Panc1 (cell line): ENCODE measurements around the gene MFAP4. TPM values are rescaled to one million over a fixed set of nuclear protein-coding genes. Genes with fewer than 3 reads are reported as not detected.

Source experiments
- ATAC-seq: fragments of 200-7000 bp; cut with Tn5 transposase; 2 replicates; pipeline ENCODE4 v1.9.1; 2020; ENCODE audit warnings: mild to moderate bottlenecking, moderate library complexity
- BruUV-seq: library from RNA; stranded (reverse); fragments of 400-500 nt; replicated peaks from 2 replicates; lab custom pipeline; 2021; lab: Mats Ljungman, UMichigan
- CTCF ChIA-PET: fragments of 300-600 bp; sonication (Branson Sonifier 250); formaldehyde crosslinking; loops from one replicate; lab custom pipeline; 2022; ENCODE audit warnings: antibody characterized with exemption; lab: Charles Lee
- POLR2A ChIA-PET: fragments of 300-600 bp; sonication (Branson Sonifier 250); formaldehyde crosslinking; loops from one replicate; lab custom pipeline; 2022; ENCODE audit warnings: antibody characterized with exemption; lab: Charles Lee
- DNase-seq: peaks from one replicate; pipeline ENCODE4 v3.0.0-alpha.2; 2010; ENCODE audit warnings: low read depth, low spot score
- H3K27ac ChIP-seq: 2 replicates; pipeline ENCODE4 v1.5.1; 2011; ENCODE audit warnings: mild to moderate bottlenecking, low read length, inconsistent platforms
- H3K27me3 ChIP-seq: fragments of 200-500 bp; sonication (Bioruptor generic); 2 replicates; pipeline ENCODE4 v1.6.0; 2014; ENCODE audit warnings: low read length, inconsistent platforms; ENCODE audit not compliant: control insufficient read depth, insufficient read depth
- H3K36me3 ChIP-seq: fragments of 200-500 bp; sonication (Bioruptor generic); 2 replicates; pipeline ENCODE4 v1.5.1; 2014; ENCODE audit warnings: inconsistent platforms, mild to moderate bottlenecking, low read length, moderate library complexity; ENCODE audit not compliant: control insufficient read depth, insufficient read depth
- H3K4me1 ChIP-seq: 2 replicates; pipeline ENCODE4 v1.5.1; 2011; ENCODE audit warnings: inconsistent platforms, mild to moderate bottlenecking, low read length, moderate library complexity; ENCODE audit not compliant: control insufficient read depth, insufficient read depth
- H3K4me3 ChIP-seq, 2 experiments: 2 replicates each; pipeline ENCODE4 v1.5.1; 2011 to 2012; ENCODE audit warnings: low read depth in 2 of 2, low read length in 2 of 2, mild to moderate bottlenecking in 2 of 2, inconsistent platforms in 1 of 2, moderate library complexity in 1 of 2
- H3K9me3 ChIP-seq: fragments of 200-500 bp; sonication (Bioruptor generic); 2 replicates; pipeline ENCODE4 v1.5.1; 2014; ENCODE audit warnings: low read depth, mild to moderate bottlenecking, inconsistent platforms, low read length, moderate library complexity; ENCODE audit not compliant: control insufficient read depth, insufficient read depth
- CTCF ChIP-seq: fragments of 450-650 bp; IDR thresholded peaks from 2 replicates; pipeline ENCODE4 v1.5.1; 2017; ENCODE audit warnings: mild to moderate bottlenecking
- POLR2AphosphoS5 ChIP-seq: IDR thresholded peaks from 2 replicates; pipeline ENCODE4 v1.6.1; 2012; ENCODE audit warnings: mild to moderate bottlenecking, low read depth, low read length, moderate library complexity
- REST ChIP-seq, 2 experiments: IDR thresholded peaks; 2 replicates each; pipeline ENCODE4 v1.6.1; 2011 to 2012; ENCODE audit warnings: low read depth in 2 of 2, control low read depth in 1 of 2, low read length in 1 of 2, mild to moderate bottlenecking in 1 of 2, moderate library complexity in 1 of 2; ENCODE audit not compliant: insufficient read depth in 1 of 2
- SIN3A ChIP-seq: IDR thresholded peaks from 2 replicates; pipeline ENCODE4 v1.6.1; 2012; ENCODE audit warnings: low read depth, mild to moderate bottlenecking, low read length, moderate library complexity, borderline replicate concordance; ENCODE audit not compliant: insufficient read depth
- TCF7L2 ChIP-seq: IDR thresholded peaks from 2 replicates; pipeline ENCODE4 v1.6.1; 2011; ENCODE audit warnings: mild to moderate bottlenecking, low read depth, low read length, inconsistent platforms
- in situ Hi-C: cut with HindIII; loops from 2 replicates; pipeline ENCODE4 v1.10.0; 2016; ENCODE audit warnings: low sequenced_read_pairs, low pct_unique_long_range_greater_than_20kb
- intact Hi-C: fragments of 100-400 bp; cut with micrococcal nuclease; formaldehyde crosslinking; loops from one replicate; pipeline ENCODE4 v1.10.0; 2022; ENCODE audit not compliant: unreplicated experiment
- total RNA-seq: library from RNA; stranded (reverse); gene quantifications from one replicate; pipeline ENCODE4 v1.2.1, GENCODE V29; 2021; ENCODE audit not compliant: unreplicated experiment

Gene MFAP4
- total RNA-seq, 1 experiment from 2014 or later = 0.92 TPM

- H3K4me1 ChIP-seq = no peaks in the 10 kb centered on the region; the same call in 1 of the 2 replicates
- intact Hi-C loops (no loop called here), in situ Hi-C loops (no loop called here)
- ATAC-seq (no peak), DNase-seq (no peak)
- CTCF ChIA-PET = no interaction called here
- TF ChIP-seq SIN3A (no peak), TCF7L2 (no peak), REST (IDR thresholded peaks at IDR 0.05; ENCODE audit: insufficient read depth in 1 of 2, low read depth in 2 of 2, low read length in 1 of 2) (no peak), CTCF (no peak), POLR2AphosphoS5 (no peak)
- H3K4me3 ChIP-seq = no peak overlapping the region
- POLR2A ChIA-PET = no interaction called here
- no peaks in the 10 kb centered on the region for H3K27me3 ChIP-seq
- H3K27ac ChIP-seq = no peak overlapping the region
- H3K36me3 ChIP-seq = peaks cover 2% of the 10 kb centered on the region; the same call in 1 of the 2 replicates
- no peaks in the 10 kb centered on the region for H3K9me3 ChIP-seq
- no TSS peak for BruUV-seq
These were observed 14.0 kb downstream of the MFAP4 start for GRCh38 chr17:19372866-19373504.

- Histone ChIP-seq H3K4me3 (no peak overlapping the region), H3K27me3 (no peaks in the 10 kb centered on the region), H3K4me1 (no peaks in the 10 kb centered on the region; the same call in 1 of the 2 replicates), H3K9me3 (no peaks in the 10 kb centered on the region), H3K27ac (no peak overlapping the region), H3K36me3 (peaks cover 2% of the 10 kb centered on the region; the same call in 1 of the 2 replicates)
- DNase-seq (no peak), ATAC-seq (no peak)
- ChIA-PET CTCF (no interaction called here), POLR2A (no interaction called here)
- TF ChIP-seq TCF7L2 (no peak), SIN3A (no peak), REST (IDR thresholded peaks at IDR 0.05; ENCODE audit: insufficient read depth in 1 of 2, low read depth in 2 of 2, low read length in 1 of 2) (no peak), CTCF (no peak), POLR2AphosphoS5 (no peak)
- BruUV-seq = no TSS peak
- in situ Hi-C loops = no loop called here
- intact Hi-C loops = no loop called here
These were observed 14.6 kb downstream of the MFAP4 start for GRCh38 chr17:19372439-19372838.
